T-helper 1 cell (primary cell): ENCODE data around the gene PDS5B.
A peak's percentile ranks its signal among the peaks of the same experiment; 100 is the strongest.
"Not testable (repeated sequence)": the region's sequence is repeated elsewhere in the genome, so short reads cannot be mapped to it uniquely, and the experiment has no call there.

ENCODE experiments used
- DNase-seq, 5 donors: peaks; one replicate each; pipeline ENCODE4 v3.0.0-alpha.2; 2012 to 2020

Gene PDS5B

DNA sequence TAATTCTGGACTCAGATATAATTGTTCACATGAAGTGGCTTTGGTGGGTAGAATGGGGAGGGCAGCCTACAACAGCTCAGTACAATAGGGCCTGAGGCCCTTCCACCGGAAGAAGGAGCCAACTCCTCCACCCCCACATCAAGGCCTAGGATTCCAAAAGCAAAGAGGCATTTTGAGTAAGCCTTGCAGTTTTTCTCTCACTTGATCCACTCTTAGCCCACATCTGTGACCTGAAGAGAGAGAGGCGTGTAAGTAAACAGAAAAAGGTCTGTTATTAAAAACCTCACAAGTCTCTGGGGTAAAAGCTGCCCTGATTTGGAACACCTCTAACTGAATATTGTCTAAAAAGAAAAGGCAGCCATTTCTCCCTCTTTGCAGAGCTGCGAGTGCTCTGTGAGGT lies 215.9 kb downstream of the PDS5B start:
- DNase-seq, result no peak

DNA sequence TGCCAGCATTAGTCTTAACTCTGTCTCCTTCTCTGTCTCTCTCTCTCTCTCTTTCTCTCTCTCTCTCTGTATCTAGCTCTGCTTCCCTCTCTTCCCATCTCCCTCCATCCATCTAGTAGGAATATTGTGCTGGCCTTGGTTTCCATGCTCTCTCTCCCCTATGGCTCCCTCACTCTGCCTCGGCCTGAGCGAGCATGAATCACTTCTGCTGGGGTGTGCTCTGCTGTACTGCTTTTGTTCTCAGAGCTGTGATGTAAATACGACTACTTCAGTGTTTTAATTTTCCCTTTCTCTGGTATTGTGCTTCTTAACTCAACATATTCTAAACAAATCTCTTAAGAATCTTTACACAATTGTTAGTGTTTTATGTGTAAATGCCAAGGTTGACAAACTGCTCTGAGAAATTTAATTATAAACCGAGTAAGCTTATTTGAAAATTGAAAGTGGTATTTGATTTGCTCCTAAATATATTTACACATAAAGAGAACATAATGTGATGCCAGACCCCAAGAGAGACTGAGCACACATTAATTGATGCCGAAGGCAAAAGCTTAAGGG lies 218.5 kb downstream of the PDS5B start:
- DNase-seq, result no peak

DNA sequence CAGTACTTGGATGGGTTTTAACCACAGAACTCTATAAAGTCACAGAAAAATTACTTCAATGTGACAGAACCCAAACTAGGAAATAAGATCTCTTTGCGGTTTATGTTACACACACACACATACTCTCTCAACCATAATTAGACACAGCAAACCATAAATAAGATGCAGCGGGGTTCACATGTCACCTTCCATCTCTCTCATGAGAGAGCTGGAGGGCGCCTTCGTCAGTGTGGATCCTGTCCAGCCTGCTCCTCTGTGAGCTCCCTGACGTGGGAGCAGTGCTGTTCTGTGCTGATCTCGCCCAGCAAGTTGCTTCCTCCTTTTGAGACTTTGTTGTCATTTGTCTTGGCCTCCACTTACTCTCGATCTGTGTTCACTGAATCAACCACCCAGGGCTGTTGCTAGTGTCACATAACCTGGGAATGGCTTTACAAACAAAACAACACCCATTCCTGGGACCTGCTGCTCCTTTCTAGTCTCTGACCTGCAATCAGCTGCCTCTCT lies 225.1 kb downstream of the PDS5B start:
- peak in 1 of 5 donors; percentile 34 for DNase-seq

DNA sequence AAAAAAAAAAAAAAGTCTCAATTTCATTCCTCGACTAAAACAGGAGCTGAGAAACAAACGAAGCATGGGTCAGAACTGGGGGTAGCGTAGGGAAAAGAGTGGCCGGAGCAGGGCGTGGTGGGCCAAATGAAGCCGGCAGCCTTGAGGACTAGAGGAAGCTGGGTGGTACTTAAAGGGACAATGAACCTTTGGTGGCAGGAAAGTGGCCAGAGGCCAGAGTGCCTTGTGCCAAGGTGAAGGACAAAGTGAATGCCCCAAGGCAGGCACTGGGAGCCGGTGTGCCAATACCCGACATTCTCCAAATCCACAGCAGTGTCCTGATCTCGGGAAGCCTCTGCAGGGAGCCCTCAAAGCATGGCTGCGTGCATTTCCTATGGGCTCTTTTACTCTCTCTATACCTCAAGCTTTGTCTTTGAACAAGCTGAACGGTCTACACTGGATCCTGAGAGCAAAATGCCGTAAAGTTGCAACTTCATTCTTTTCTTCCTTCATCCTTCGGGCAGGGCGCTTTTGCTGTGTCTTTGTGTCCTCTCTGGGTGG lies 235.0 kb downstream of the PDS5B start:
- DNase-seq, result no peak

DNA sequence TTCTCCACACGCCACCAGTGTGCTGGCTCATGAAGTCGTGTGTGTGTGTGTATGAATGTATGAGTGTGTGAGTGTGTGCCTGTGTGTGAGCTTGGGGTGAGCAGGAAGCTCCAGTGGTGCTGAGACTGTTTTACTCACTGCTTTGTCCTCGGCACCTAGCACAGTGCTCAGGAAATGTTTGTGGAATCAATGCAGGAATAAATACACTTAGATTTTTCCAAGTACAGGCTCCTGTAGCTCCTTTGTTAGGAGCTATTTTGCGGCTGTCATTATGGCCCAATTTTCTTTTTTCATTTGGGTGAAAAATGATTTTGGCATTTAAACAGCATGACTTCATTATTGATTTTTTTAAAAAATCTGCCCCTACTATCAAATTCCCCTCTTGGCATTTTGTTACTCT lies 236.5 kb downstream of the PDS5B start:
- no peak for DNase-seq

DNA sequence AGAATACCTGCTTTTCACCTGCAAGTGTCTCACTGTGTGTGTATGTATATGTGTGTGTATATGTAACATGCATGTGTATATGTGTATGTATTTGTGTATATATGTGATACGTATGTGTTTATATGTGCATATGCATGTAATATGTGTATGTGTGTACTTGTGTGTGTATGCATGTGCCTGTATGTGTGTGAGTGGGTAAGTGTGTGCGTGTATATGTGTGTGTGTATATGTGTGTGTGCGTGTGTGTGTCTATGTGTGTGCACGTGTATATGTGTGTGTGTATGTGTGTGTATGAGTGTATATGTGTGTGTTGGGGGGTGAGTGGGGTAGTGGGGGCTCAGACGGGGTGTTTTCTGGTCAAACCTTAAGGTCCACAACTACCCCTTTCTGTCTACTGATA lies 237.3 kb downstream of the PDS5B start:
- DNase-seq, result no peak

DNA sequence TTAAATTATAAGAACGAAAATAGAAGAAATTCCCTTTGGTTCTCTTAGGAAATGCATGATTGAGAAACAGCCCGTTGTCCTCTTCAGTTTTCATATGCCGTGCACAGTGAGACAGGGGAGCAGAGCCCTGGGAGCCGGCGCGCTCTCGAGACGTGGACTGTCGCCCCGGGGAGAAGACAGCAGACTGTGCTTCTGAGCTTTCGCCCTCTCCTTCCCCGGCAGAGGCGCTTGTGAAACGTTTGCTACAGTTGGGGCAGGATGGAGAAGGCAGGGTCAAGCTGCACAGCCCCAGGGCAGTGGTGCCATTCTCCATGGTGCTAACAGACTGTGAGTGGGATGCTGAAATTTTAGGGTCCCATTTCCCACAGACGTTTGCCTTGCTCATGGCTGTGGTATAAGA lies 237.8 kb downstream of the PDS5B start:
- DNase-seq, result no peak

DNA sequence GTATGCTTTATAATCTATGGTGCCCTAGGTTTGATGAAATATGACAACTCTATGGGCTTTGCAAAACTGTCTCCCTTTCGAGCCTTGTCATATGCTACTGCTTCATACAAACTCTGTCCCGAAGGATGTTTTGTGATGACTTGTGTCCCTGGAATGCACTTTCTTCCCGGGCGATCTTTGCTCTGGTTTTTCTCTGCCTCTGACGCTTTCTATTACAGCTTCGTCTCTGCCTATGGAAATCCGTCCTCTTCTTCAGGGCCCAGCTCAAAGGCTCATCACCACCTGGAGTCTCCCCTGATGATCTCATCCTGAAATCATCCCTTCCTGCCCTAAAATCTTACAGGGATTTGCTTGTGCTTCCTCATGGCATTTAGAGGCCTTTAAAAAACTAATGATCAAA lies 238.4 kb downstream of the PDS5B start:
- no peak for DNase-seq

DNA sequence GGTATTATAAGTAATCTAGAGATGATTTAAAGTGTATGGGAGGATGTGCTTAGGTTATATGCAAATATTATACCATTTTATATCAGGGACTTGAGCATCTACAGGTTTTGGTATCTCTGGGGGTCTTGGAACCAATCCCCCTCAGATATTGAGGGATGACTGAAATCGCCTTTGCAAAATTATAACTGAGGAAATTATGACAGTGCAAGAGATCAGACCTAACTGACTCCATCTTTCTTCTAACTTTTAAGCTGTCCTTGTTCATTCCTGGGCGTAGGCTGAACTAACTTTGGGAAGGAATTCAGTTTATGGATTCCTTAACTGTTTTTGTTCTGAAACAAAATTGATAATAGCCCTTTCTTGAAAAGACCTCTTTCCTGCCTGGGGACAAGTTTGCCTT lies 239.2 kb downstream of the PDS5B start:
- DNase-seq, result no peak

DNA sequence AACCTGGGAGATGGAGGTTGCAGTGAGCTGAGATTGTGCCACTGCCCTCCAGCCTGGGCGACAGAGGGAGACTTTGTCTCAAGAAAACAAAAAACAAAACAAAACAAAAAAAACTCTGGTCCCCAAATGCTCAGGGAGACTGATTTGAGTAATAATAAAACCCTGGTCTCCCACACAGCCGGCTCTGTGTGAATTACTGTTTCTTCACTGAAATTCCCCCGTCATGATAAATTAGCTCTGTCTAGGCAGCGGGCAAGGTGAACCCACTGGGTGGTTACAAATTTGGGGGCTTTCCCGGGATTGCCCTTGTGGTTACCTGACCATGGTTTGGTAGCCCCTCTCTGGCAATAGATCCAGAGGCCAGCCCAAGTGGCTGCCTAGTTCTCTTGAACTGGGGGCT lies 240.1 kb downstream of the PDS5B start:
- not testable (repeated sequence) for DNase-seq
